K562 (cell line): ENCODE measurements around the gene CD320. TPM values are rescaled to one million over a fixed set of nuclear protein-coding genes. Genes with fewer than 3 reads are reported as not detected.
A peak's percentile ranks its signal among the peaks of the same experiment; 100 is the strongest.

ENCODE experiments used
- AFF1 ChIP-seq, 2 experiments: fragments of 450-650 bp; IDR thresholded peaks; 2 replicates each; pipeline ENCODE4 v1.6.1; 2018; ENCODE audit warnings: mild to moderate bottlenecking in 2 of 2, low read depth in 1 of 2; ENCODE audit not compliant: partially characterized antibody in 2 of 2
- BACH1 ChIP-seq: fragments of 200-800 bp; sonication (Bioruptor generic); IDR thresholded peaks from 2 replicates; pipeline ENCODE4 v1.6.1; 2016; ENCODE audit warnings: missing genetic modification characterization, missing compliant biosample characterization
- CAMTA2 ChIP-seq: fragments of 250-450 bp; sonication (Bioruptor Pico); conservative IDR thresholded peaks from 2 replicates; pipeline ENCODE4 v1.5.1; 2022
- CBFA2T2 ChIP-seq: fragments of 450-650 bp; conservative IDR thresholded peaks from 2 replicates; pipeline ENCODE4 v1.6.1; 2017; ENCODE audit warnings: mild to moderate bottlenecking
- CC2D1A ChIP-seq: fragments of 450-650 bp; IDR thresholded peaks from 2 replicates; pipeline ENCODE4 v1.6.1; 2017; ENCODE audit warnings: mild to moderate bottlenecking
- CREB3L1 ChIP-seq: fragments of 450-650 bp; IDR thresholded peaks from 2 replicates; pipeline ENCODE4 v1.6.1; 2014; ENCODE audit warnings: low read depth, mild to moderate bottlenecking, moderate library complexity, borderline replicate concordance
- ETV1 ChIP-seq: fragments of 450-650 bp; conservative IDR thresholded peaks from 2 replicates; pipeline ENCODE4 v1.6.1; 2016; ENCODE audit warnings: missing genetic modification characterization, control low read depth, low read depth, missing compliant biosample characterization
- FOXM1 ChIP-seq, 2 experiments: fragments of 450-650 bp in 1 of 2; sonication (generic) in 1 of 2; formaldehyde crosslinking in 1 of 2; IDR thresholded peaks; 2 replicates each; pipeline versions ENCODE4 v1.6.1 to v1.9.0; 2017 to 2022; ENCODE audit warnings: low read depth in 2 of 2, mild to moderate bottlenecking in 2 of 2, missing genetic modification reagents in 1 of 2, moderate library complexity in 1 of 2
- GTF2A2 ChIP-seq: IDR thresholded peaks from 2 replicates; pipeline ENCODE4 v1.6.1; 2016; ENCODE audit warnings: mild to moderate bottlenecking, missing genetic modification characterization, missing compliant biosample characterization
- KDM4B ChIP-seq, 2 experiments: fragments of 450-650 bp in 1 of 2; sonication (generic) in 1 of 2; IDR thresholded peaks; 2 replicates each; pipeline ENCODE4 v1.6.1; 2016 to 2017; ENCODE audit warnings: borderline replicate concordance in 2 of 2, antibody characterized with exemption in 1 of 2, low read depth in 1 of 2, mild to moderate bottlenecking in 1 of 2
- MIER1 ChIP-seq: fragments of 450-650 bp; IDR thresholded peaks from 2 replicates; pipeline ENCODE4 v1.6.1; 2016; ENCODE audit warnings: antibody characterized with exemption, mild to moderate bottlenecking, low read depth
- MNT ChIP-seq, 2 experiments: fragments of 450-650 bp; conservative IDR thresholded peaks; 2 replicates each; pipeline ENCODE4 v1.6.1; 2017; ENCODE audit warnings: mild to moderate bottlenecking in 2 of 2, moderate library complexity in 2 of 2
- NFRKB ChIP-seq: fragments of 450-650 bp; IDR thresholded peaks from 2 replicates; pipeline ENCODE4 v1.6.1; 2016; ENCODE audit warnings: low read depth
- PRPF4 ChIP-seq: fragments of 200-400 bp; formaldehyde crosslinking; IDR thresholded peaks from one replicate; pipeline ENCODE4 v1.6.1; 2017; ENCODE audit warnings: low read length, low read depth, mild to moderate bottlenecking; ENCODE audit not compliant: insufficient read depth, poor library complexity, severe bottlenecking
- RAD21 ChIP-seq, 2 experiments: fragments of 250-450 bp in 1 of 2; fragments of 450-650 bp in 1 of 2; sonication (Bioruptor Pico) in 1 of 2; formaldehyde crosslinking in 1 of 2; IDR thresholded peaks in 1 of 2; conservative IDR thresholded peaks in 1 of 2; 2 replicates each; pipeline versions ENCODE4 v1.4.0 to v1.8.0; 2020 to 2022; ENCODE audit warnings: mild to moderate bottlenecking in 2 of 2, moderate library complexity in 1 of 2
- SIN3A ChIP-seq, 2 experiments: fragments of 150-350 bp in 1 of 2; IDR thresholded peaks; 2 replicates each; pipeline ENCODE4 v1.6.1; 2011 to 2016; ENCODE audit warnings: borderline replicate concordance in 2 of 2, low read depth in 2 of 2, low read length in 2 of 2, mild to moderate bottlenecking in 2 of 2, moderate library complexity in 2 of 2; ENCODE audit not compliant: control insufficient read depth in 1 of 2
- SMAD2 ChIP-seq: fragments of 150-350 bp; IDR thresholded peaks from 2 replicates; pipeline ENCODE4 v1.6.1; 2014; ENCODE audit warnings: low read depth, mild to moderate bottlenecking, low read length
- SNIP1 ChIP-seq: fragments of 450-650 bp; IDR thresholded peaks from 2 replicates; pipeline ENCODE4 v1.7.1; 2017; ENCODE audit warnings: low read depth, mild to moderate bottlenecking
- polyA plus RNA-seq, 8 experiments: library from polyadenylated mRNA; depleted of rRNA in 4 of 8; stranded (reverse) in 5 of 8; unstranded in 3 of 8; fragments of >200 nt; fragmentation: Nextera tagmentation in 2 of 8; fragmentation: Illumina TruSeq in 1 of 8; extraction: Ambion mirVana in 2 of 8; extraction: Trizol in 1 of 8; gene quantifications; 2 replicates each; pipeline versions ENCODE4 v1.2.1 to v1.2.3, GENCODE V29; 2011 to 2014; ENCODE audit warnings: inconsistent platforms in 1 of 8, missing spikeins in 1 of 8
- total RNA-seq, 7 experiments: library from RNA; depleted of rRNA in 6 of 7; stranded (reverse); fragments of >200 nt in 6 of 7; fragmentation: Illumina TruSeq in 2 of 7; extraction: Trizol in 2 of 7; gene quantifications; 2 replicates each; pipeline versions ENCODE4 v1.2.1 to v1.2.3, GENCODE V29; 2011 to 2021; ENCODE audit warnings: low replicate concordance in 1 of 7

The CD320 gene
- total and polyA plus RNA-seq, 9 of the 15 experiments (the other 6 are each of a cell fraction or from before 2014, with no cell fraction given) = 0.45 to 94.5 (median 34.4) TPM

- TF ChIP-seq AFF1 (IDR thresholded peaks at IDR 0.05; ENCODE audit: low read depth in 1 of 2, partially characterized antibody in 2 of 2) (peak in 1 of 2 experiments; percentile 65), GTF2A2 (tag) (peak; percentile 88), MNT (conservative IDR thresholded peaks at IDR 0.05) (peak; percentile 91 to 95), ETV1 (tag) (no peak), SIN3A (IDR thresholded peaks at IDR 0.05; ENCODE audit: borderline replicate concordance in 2 of 2, control insufficient read depth in 1 of 2, low read depth in 2 of 2, low read length in 2 of 2) (peak; percentile 31 to 68; a peak in 2 of 4 replicates), CREB3L1 (peak; percentile 90), BACH1 (no peak), CAMTA2 (CRISPR knock-in tag) (no peak), KDM4B (IDR thresholded peaks at IDR 0.05; ENCODE audit: borderline replicate concordance in 2 of 2, low read depth in 1 of 2) (peak in 1 of 2 experiments; percentile 26; a peak in 1 of 4 replicates), CBFA2T2 (peak; percentile 67), FOXM1 (IDR thresholded peaks at IDR 0.05; ENCODE audit: low read depth) (no peak), FOXM1 (CRISPR knock-in tag; IDR thresholded peaks at IDR 0.05; ENCODE audit: low read depth) (0 out of 2 replicates have a peak, but pooled peaks have one; percentile 79), SNIP1 (no peak), CC2D1A (peak; percentile 6; the same call in 1 of the 2 replicates), NFRKB (peak; percentile 79), RAD21 (CRISPR knock-in tag; conservative IDR thresholded peaks at IDR 0.05 in 1 of 2, IDR thresholded peaks at IDR 0.05 in 1 of 2) (peak; percentile 23 to 30; a peak in 2 of 4 replicates), SMAD2 (no peak), PRPF4 (peak; percentile 72), MIER1 (peak; percentile 60; the same call in 1 of the 2 replicates)
Measured at GRCh38 chr19:8321067-8321985, 13.2 kb upstream of the CD320 start, which contains the start of the genes NDUFA7 and RPS28 (continued).
